Subcutaneous adipose tissue (tissue), 4 donors: ENCODE results near the gene WDR46. TPM values are rescaled to one million over a fixed set of nuclear protein-coding genes. Genes with fewer than 3 reads are reported as not detected.

Experiments used
- total RNA-seq, 4 donors: library from RNA; depleted of rRNA; stranded (reverse); fragments of >200 nt; gene quantifications; one replicate each; pipeline ENCODE4 v1.1.0, GENCODE V29; 2016
- TF ChIP-seq, protein P1 (sequence below): fragments of 450-650 bp; IDR thresholded peaks from one replicate; pipeline ENCODE4 v1.5.1; 2016; ENCODE audit warnings: low read depth, mild to moderate bottlenecking, control low read depth, antibody characterized with exemption, moderate library complexity

Gene WDR46
- total RNA-seq, 4 donors from 2014 or later: 40.7 to 62.9 (median 50.6) TPM

DNA sequence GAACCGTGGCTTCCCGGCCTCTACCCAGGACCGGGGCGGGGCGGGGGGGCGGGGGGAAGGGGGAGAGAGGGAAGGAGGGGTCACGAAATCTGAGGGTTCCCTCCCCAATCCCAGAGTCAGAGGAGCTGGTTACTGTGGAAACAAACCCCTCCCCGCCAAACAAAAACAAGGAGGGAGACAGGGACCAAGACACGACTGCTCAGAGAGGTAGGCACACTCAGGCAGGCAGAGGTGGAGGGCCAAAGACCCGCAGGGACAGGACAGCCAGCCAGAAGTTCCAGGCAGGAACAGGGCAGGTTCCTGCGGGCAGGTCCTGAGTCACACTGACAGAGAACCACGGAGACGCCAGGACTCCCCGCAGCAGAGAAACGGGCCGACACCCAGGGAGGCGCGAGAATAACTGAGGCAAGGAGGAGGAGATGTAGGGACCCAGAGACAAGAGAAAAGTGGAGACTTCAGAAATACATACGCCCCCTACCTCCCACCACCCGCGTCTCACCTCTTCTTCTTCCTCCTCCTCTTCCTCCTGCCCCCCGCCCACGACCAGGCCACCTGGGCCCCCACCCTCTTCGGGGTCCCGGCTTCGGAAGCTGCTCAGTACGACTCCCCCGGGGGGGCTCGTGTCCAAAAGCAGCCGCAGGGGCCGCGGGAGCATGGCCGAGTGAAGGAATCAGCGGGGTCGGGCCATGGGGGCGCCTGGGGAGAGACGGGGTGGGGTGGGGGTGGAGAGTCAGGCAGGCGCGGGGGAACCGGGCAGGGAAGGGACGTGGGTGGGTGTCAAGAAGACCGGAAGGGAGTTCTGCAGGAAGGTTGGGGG is 9.1 kb upstream of the WDR46 start:
- TF ChIP-seq, protein P1, sequence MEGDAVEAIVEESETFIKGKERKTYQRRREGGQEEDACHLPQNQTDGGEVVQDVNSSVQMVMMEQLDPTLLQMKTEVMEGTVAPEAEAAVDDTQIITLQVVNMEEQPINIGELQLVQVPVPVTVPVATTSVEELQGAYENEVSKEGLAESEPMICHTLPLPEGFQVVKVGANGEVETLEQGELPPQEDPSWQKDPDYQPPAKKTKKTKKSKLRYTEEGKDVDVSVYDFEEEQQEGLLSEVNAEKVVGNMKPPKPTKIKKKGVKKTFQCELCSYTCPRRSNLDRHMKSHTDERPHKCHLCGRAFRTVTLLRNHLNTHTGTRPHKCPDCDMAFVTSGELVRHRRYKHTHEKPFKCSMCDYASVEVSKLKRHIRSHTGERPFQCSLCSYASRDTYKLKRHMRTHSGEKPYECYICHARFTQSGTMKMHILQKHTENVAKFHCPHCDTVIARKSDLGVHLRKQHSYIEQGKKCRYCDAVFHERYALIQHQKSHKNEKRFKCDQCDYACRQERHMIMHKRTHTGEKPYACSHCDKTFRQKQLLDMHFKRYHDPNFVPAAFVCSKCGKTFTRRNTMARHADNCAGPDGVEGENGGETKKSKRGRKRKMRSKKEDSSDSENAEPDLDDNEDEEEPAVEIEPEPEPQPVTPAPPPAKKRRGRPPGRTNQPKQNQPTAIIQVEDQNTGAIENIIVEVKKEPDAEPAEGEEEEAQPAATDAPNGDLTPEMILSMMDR: no peak

DNA sequence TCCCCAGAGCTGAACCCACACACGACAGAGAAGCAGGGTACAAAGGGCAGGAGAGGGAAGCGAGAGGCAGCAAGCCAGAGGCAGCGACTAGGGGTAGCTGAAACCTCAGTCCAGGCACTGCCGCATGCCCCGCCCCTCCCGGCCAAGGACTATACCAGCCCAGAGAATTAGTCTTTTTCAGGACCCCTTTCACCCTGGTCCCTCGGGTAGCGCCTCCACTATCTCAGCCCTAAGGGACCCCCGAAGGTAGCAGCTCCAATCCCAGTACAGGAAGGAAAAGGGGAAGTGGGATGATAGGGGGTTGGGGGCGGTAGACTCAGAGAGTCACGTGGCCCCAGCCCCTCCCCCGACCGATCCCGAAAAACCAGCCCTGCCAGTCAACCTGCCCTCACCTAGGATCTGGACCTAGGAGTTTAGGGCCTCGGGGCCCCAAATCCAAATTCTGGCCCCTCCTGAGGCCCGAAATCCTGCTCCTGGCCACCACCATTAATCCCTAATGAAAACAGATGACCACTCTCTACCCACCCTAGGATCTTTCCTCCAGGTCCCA is 8.4 kb upstream of the WDR46 start:
- TF ChIP-seq, protein P1: no peak

DNA sequence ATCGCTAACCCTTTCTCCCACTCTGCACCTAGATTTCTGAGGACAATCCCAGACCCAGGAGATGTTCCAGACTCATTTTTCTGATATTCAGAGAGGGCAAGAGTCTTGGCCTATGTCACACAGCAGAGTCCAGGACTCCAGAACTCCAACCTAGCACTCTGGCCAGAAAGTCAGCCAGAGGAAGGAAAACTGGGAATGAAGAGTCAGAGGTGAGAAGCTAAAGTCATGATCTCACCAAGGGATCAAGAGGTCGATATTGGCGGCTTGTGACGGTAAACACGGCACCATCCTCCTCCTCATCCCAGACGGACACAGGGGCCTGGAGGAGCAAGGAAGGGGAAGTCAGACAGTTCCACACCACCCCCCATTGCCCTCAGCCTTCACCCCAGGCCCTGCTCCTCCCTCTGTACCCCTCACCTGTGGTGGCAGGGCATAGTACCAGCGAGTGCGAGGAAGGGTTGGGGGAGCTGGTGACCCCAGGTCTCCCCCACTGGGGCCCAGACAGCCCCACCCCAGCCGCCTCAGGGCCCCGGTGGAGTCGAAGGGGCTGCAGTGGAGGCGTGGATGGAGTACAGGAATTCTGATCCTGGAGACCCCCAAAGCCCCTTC is 7.9 kb upstream of the WDR46 start:
- TF ChIP-seq, protein P1: no peak

DNA sequence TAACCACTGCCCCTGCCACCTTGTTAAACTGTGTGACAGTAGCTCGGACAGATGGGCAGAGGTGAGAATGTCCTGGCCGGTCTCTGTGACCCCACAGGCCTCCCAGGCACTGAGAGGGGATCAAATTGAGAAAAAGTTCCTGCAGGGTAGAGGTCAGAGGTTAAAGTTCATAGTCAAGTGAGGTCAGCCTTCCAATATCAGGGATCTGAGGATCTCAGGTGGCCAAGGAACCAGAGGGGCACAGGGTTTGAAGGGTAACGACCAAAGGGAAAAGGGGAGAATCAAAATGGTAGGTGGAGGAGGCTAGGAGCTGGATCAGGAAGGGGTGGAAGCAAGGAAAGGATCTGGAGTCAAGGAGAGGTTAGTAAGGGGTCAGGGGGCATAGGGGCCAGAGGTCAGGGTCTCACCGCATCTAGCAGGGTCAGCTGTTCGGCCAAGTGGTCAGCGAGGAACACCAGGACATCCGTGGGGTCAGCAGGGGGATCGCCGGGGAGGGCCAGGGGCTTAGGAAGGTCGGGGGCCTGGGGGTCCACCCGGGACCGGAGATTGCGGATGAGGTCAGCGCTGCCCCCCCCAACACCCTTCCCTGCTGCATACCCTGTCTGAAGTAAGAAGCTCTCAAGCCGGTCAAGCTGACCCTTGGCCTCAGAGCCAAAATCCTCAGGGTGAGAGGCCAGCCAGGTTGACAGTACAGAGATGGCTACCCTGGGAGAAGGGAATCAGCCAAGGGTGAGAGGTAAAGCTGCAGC is 6.8 kb upstream of the WDR46 start:
- TF ChIP-seq, protein P1: no peak

DNA sequence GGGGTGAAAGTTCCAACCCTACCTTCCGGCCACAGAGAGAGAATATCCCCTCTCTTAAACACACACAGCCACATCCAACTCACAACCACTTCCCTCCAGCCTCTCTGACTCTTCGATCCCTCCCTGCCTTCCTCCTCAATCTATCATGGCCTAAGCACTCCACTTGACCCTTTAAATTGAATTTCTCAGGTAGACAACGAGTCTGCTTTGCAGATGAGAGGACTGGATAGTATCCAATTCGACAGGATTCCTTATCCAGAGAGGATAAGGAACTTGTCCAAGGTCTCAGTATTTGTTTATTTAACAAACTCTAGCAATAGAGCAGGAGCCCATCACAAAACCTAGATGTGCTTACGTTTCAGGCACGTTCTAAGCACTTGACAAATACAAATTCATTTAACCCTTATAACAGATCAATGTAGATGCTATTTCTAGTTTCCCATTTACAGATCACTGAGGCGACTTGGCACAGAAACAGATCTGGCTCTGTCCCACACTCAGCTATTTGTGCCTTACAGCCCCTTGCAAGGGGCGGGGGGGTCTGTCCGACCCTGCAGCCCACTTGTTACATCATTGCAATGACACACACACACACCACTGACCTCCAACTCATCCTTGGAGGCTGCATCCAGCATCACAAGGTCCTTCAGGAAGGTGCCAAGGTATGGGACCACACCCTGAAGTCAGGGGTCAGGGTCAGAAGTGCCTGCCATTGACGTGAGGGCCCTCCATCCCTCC is 5.2 kb upstream of the WDR46 start:
- TF ChIP-seq, protein P1: no peak

DNA sequence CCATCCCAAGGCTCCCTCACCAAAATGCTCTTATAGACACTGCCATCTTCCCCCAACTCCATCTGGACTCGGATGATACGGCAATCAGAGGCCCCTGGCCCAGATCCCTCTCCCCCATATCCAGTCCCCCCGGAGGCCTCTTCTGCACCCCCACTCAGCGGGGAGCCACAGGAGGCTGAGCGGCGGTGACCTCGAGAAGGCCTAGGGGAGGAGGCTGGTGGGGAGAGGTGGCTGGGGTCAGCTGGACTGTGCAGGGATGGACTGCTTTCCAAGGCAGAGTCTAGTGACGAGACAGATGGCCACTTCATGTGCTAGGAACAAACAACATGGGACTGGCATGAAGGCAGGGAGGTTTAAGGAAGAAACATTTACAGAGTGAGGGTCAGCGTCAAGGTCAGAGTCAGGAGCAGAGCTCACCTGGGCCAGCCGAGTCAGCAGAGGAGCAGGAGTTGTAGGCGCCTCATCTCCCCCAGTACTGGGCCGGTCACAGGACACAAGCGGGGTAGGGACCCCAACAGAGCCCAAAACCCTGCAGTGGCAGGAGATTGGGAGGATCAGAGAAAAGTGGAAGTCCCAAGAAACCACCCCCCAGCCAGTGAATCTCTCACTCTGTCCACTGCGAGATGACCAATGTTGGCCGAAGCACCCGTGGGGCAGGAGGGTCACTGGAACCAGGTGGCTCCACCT is 4.1 kb upstream of the WDR46 start:
- TF ChIP-seq, protein P1: no peak
